ENCODE data around the gene DLL4.

DLL4 gene

DNA sequence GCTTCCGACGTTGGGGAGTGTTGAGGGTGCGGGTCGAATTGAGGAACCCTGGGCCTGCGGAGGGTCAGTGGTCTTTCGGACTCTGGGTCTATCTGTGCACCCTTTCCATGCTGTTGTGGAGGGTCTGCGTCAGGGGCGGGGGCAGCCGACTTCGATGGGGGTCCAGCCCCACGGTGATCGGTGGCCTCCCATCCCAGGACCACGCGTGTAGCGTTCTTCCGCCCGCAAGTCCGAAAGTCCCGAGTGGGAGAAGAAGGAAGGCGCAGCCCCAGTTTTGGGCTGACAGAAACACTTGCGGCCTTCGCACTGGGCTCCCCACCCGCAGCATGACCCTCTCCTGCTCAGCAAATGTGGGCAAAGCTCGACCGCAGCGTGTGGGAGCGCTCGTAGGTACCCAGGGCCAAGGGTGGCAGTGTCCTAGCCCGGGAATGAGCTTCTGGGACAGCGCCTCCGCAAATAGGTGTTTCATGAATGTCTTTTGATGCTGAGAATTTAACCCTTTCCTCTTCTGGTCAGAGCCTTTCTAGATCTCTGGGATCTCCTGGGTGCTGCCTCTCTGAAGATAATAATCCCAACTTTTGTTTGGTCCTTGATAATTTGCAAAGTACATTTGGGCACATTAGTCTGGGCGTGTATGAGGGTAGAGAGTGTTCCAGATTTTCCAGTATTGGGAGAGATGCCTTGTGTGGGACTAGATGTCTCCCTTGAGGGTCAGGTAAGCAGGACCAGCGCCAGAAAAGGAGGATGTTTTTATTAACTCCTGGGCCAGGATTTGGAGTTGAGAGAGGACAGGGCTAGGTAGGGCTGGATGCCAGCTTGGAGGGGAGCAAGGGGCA lies 2.3 kb upstream of the DLL4 start:
- no peak for DNase-seq (ENCODE audit: low read depth)

DNA sequence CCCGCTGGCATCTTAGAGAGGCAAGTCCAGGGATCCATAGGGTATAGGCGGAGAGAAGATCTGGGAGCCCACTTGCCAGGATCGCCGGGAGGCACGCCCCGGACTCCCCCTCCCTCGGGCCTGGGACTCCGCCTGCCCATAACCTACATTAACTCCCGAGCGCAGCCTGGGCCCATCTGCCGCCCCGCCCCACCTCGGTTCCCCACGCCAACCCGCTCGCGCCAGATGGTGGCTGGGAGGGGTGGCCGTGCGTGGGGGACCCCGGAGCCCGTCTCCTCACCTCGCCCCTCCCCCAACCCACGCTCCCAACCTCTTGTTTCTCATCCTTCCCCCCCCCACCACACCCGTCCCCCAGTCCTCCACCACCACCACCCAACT lies 1.7 kb upstream of the DLL4 start:
- no peak for DNase-seq (ENCODE audit: low read depth)

DNA sequence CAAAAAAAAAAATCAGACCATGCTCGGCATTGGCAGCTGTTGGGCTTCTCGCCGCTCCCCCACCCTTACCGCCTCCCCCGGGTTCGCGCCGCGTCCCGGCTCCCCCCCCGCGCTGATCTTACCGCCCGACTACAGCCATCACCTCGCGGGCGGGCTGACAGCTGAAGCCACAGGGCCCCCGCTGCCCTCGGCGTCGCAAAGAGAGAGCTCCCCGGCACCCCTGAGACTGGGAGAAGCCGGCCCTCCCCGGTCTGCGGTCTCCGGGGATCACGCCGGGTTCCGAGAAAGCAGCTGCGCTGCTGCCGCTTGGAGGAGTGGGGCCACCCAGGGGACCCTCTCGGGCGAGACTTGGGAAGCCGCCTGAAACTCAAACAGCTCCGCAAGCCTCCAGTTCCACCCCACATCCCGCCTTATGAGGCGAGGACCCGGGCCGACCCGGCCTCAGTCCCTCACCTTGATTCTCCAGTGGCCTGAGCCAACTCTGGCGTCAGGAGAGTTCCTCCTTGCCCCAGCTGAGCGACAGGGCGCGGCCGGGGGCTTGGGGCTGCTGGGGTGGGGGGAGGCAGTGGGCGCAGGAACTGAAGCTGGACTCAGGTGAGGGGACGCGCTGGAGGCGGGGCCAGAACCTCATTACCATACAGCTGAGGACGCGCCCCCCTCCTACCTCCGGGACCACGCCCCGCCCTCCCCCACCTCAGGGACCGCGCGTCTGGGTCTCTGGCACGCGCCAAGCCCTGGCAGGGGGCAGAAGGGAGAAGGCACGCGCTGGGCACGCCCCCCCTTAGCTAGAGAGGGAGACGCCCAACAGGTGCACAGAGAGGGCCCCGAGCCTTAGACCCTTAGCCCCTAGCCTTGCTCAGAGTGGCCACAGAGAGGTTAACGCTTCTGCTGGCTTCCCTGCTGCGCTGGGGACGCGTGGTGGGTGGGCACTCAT lies 1.0 kb upstream of the DLL4 start:
- DNase-seq (ENCODE audit: low read depth), result no peak

DNA sequence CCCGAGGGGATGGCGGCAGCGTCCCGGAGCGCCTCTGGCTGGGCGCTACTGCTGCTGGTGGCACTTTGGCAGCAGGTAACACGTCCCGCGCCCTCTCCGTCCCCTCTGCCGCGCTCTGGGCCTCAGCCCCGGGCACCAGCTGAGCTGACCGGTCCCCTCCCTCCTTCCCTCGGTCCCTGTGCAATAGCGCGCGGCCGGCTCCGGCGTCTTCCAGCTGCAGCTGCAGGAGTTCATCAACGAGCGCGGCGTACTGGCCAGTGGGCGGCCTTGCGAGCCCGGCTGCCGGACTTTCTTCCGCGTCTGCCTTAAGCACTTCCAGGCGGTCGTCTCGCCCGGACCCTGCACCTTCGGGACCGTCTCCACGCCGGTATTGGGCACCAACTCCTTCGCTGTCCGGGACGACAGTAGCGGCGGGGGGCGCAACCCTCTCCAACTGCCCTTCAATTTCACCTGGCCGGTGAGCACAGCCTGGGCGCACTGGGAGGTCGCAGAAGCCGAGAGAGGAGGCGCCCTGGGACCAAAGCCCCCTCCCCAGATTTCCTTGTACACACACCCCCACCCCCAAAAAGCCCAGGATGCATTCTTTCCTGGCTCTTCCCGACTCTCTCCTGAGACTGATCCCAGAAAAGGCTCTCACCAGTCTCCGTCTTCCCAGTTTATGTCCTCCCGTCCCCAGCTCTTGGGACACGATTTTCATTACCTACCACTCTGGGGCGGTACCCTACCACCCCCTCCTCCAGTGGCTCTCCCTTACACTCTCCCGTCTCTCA lies 705 bp downstream of the DLL4 start:
- no peak for DNase-seq (ENCODE audit: low read depth)

DNA sequence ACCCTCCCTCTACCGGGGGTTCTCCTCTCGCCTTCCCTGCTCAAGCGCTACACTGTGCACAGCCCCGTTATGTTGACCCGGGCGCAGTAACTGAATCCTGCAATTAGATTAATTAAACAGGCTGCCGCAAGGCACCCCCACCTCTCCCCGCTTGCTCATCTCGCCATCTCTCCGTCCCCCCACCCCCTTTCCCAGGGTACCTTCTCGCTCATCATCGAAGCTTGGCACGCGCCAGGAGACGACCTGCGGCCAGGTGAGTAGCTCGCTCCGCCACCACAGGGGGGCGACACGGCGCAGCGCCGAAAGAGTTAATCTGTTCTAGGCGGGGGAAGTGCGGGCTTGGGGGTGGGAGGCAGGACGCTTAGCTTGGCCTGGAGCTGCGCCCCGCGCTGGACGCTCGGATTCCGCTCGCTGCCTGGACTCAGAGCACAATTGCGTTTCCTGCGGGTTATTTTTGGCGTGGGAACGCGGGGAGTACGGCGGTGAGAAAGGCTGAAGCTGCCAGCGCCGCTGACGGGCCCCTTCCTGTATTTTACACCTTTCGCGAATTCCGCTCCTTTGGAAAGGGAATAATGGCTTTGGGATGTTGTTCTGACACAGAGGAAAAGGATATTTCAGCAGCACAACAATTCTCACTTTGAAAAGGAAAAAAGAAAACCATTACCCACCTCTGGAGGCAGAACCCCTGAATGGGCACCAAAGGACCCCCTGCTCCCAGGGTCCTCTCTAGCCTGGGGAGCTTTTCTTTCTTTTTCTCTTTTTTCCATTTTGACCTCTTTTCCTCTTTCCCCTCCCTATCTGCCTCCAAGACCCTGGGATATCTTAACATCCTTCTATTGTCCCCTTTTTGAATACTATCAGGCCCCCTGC lies 1.5 kb downstream of the DLL4 start:
- no peak for DNase-seq (ENCODE audit: low read depth)

DNA sequence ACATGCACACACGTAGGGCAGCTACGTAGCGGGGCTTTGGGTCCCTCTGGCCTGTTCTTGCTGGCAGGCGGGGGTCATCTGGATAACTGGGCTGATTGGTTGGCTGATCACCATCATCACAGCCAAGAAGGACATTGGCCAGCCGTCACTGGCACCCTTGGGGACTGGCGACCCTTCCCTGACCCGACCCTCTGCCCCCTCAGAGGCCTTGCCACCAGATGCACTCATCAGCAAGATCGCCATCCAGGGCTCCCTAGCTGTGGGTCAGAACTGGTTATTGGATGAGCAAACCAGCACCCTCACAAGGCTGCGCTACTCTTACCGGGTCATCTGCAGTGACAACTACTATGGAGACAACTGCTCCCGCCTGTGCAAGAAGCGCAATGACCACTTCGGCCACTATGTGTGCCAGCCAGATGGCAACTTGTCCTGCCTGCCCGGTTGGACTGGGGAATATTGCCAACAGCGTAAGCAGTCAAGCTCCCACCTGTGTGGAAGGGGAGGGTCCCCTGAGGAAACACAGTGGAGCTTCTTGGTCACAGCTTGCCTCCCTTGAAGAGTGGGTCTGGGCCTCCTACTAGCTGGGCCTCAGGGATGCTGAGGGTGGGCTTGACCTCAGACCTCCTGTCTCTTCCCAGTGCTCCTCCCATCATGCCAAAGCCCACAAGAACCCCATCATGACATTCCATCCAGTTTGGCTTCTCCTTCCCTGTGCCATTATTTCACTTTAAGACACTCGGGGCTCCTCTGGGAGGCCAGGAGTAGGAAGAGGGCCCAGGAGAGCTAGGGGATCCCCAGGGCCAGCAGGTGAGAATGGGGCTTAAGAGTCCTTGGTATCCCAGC lies 2.4 kb downstream of the DLL4 start:
- DNase-seq (ENCODE audit: low read depth), result no peak

DNA sequence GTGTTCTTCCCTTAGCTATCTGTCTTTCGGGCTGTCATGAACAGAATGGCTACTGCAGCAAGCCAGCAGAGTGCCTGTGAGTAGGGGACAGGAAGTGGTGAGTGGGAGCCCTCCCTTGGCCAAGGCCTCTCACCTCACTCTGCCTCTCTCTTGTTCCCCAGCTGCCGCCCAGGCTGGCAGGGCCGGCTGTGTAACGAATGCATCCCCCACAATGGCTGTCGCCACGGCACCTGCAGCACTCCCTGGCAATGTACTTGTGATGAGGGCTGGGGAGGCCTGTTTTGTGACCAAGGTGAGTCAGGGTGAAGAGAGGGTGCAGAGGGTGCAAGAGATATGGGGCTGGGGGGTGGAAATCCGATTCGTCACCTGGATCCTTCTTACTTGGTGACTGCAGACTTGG lies 3.0 kb downstream of the DLL4 start:
- no peak for DNase-seq (ENCODE audit: low read depth)

DNA sequence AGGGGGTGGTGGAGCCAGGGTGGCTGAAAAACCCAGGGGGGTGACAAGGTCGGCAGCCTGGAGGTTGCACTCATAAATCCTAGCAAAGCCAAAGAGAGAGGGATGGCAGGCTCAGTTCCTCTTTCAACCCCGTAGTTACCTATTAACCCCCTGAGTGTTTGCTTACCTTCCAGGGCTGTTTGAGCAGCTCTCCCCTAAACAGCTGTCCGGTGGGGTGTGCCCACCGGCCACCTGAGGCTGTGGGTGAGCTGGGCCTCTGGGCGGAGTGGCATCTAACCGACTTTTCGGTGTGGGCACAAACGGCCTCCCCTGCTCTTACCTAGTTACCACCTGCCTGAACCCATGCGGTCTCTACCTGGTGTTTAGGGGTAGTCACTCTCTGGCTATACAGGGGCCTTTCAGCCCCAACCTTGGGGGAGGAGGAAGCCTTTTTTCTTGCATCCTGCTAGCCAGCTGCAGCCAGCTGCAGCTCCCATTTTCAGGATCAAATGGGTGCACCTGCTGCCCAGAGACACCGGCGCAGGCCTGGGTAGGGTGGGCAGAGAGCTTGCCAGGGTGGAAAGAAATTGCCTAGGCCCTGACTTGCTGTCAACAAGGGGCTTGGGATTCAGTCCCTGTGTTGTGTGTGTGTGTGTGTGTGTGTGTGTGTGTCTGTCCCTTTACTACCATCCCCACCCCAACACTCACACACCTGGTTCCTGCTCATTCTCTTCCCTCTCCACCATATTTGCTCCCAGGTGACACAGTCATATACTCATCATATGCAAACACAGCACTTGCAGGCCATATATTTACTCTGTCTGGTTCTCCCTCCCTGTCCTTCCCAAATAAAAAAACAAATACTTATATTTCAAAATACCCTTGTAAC lies 3.7 kb downstream of the DLL4 start:
- no peak for DNase-seq (ENCODE audit: low read depth)

DNA sequence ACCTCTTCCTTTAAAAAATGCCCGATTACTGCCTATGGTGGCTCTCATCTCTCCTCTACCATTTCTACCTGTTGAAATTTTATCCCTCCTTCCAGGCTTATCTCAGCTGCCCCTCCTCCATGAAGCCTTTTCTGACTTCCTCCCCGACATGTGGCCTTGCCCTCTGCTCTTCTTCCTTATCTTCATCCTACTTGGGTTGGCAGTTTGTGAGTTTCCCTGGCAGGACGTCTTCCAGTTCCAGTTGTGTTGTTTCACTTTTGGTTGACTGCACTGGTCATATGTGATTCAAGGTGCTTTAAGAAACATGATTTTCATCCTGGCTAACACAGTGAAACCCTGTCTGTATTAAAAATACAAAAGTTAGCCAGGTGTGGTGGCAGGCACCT lies 4.4 kb downstream of the DLL4 start:
- DNase-seq (ENCODE audit: low read depth), result no peak

DNA sequence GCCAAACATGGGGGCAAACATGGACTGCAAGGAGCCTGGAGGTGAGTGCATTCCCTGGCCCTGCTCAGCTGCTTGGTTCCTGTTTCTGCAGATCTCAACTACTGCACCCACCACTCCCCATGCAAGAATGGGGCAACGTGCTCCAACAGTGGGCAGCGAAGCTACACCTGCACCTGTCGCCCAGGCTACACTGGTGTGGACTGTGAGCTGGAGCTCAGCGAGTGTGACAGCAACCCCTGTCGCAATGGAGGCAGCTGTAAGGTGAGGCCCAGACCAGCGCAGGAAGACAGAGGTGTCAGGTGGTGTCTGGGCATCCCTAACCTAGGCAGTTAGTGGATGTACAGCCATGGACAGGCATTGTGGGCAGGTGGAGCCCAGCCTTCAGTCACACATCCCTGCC lies 5.3 kb downstream of the DLL4 start:
- no peak for DNase-seq (ENCODE audit: low read depth)

DNA sequence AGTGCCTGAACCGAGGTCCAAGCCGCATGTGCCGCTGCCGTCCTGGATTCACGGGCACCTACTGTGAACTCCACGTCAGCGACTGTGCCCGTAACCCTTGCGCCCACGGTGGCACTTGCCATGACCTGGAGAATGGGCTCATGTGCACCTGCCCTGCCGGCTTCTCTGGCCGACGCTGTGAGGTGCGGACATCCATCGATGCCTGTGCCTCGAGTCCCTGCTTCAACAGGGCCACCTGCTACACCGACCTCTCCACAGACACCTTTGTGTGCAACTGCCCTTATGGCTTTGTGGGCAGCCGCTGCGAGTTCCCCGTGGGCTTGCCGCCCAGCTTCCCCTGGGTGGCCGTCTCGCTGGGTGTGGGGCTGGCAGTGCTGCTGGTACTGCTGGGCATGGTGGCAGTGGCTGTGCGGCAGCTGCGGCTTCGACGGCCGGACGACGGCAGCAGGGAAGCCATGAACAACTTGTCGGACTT lies 7.1 kb downstream of the DLL4 start:
- DNase-seq (ENCODE audit: low read depth), result no peak

DNA sequence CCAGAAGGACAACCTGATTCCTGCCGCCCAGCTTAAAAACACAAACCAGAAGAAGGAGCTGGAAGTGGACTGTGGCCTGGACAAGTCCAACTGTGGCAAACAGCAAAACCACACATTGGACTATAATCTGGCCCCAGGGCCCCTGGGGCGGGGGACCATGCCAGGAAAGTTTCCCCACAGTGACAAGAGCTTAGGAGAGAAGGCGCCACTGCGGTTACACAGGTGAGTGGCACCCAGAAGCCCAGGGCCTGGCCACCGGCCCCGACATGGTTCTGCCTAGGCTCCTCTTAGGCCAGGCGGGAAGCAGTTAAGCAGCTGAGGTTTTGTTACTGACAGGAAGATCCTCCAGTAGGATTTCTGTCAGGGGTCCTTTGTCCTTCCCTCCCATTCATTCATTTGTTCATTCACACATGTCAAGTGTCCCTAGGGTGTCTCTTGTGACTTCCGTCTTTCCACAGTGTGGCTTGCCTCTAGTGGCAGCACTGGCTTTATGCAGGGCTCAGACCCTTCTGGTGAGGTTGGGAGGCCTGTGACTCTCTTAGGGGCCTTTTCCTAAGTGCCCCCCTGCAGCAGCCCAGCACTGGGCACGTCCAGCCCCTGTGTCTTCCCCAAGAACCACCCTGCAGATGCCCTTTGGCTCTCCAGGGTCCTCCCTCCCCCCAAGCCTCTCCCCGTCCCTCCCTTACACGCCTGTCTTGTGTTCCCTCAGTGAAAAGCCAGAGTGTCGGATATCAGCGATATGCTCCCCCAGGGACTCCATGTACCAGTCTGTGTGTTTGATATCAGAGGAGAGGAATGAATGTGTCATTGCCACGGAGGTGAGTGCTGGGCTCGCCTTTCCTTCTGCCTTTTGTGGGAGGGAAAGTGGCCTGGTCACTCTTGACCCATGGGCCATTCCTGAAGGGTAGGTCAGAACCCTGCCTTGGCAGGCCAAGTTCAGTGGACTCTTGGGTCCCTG lies 7.8 kb downstream of the DLL4 start:
- no peak for DNase-seq (ENCODE audit: low read depth)

DNA sequence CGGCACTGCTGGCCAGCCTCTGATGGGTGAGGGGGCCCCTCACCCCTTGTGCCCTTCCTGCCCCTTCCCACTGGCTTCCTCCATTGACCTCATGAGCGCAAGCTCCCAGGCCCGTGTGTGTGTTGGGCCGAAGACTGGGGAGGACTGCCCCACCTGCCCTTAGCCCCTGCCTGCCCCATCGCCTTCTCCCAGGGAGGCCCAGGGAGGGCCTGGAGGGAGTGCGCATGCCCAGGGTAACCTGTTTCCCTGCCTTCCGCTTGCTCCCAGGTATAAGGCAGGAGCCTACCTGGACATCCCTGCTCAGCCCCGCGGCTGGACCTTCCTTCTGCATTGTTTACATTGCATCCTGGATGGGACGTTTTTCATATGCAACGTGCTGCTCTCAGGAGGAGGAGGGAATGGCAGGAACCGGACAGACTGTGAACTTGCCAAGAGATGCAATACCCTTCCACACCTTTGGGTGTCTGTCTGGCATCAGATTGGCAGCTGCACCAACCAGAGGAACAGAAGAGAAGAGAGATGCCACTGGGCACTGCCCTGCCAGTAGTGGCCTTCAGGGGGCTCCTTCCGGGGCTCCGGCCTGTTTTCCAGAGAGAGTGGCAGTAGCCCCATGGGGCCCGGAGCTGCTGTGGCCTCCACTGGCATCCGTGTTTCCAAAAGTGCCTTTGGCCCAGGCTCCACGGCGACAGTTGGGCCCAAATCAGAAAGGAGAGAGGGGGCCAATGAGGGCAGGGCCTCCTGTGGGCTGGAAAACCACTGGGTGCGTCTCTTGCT lies 8.8 kb downstream of the DLL4 start:
- no peak for DNase-seq (ENCODE audit: low read depth)

DNA sequence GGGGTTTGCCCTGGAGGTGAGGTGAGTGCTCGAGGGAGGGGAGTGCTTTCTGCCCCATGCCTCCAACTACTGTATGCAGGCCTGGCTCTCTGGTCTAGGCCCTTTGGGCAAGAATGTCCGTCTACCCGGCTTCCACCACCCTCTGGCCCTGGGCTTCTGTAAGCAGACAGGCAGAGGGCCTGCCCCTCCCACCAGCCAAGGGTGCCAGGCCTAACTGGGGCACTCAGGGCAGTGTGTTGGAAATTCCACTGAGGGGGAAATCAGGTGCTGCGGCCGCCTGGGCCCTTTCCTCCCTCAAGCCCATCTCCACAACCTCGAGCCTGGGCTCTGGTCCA lies 9.4 kb downstream of the DLL4 start:
- no peak for DNase-seq (ENCODE audit: low read depth)

DNA sequence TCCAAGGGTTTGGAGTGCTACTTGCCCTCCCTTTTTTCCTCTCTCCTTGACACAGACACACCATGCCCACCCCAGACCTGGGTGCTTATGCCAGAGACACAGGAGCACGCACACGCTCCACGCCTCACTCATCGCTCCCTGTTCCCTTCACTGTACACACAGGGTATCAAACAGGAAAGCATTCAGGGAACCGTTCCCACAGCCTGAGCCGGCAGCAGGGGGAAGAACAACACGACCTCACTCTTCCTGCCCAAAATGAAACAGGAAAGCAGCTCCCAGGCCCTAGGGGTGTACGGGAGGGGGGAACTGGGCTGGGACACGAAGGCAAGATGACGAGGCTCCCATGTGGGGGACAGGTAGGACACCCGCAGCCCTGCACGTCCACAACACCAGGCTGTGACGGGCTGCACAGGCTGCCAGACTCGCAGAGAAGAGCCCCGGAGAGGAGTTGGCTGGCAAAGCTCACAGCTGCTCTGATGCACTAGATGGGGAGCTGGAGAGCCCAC lies 11.2 kb downstream of the DLL4 start:
- no peak for DNase-seq (ENCODE audit: low read depth)

DNA sequence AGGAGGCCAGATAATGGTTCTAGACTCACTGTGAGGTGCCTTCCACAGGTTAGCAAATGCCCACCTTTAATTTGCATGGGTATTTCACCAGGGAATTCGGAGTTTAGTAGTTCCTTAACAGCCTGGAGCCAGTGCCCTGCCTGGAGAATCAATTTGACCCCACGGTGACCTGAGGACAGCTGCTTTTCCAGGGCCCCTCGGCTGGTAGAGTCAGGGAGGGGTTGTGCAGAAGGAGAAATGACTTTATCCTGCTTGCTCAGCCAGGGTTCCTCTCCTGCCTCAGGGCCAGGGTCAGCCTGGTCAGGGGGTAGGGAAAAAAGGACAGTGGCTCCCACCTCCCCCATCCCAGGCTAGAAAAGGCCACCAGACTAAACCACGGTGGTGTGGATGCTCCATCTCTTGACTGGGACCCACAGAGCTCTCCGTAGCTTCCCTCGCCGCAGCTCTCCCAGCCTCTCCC lies 12.0 kb downstream of the DLL4 start:
- no peak for DNase-seq (ENCODE audit: low read depth)
